ENCODE results near the gene KLHL34.

GRCh38 chrX:21658746-21659145 is 616 bp upstream of the KLHL34 start:
- no peak for TF ChIP-seq CTCF (IDR thresholded peaks at IDR 0.05; ENCODE audit: borderline replicate concordance, extremely low read depth, low read length, poor library complexity, severe bottlenecking)
- TF ChIP-seq EZH2 (IDR thresholded peaks at IDR 0.05; ENCODE audit: borderline replicate concordance, low read depth, low read length, severe bottlenecking): no peak

All from DND-41 (cell line).